Thymus (tissue), 11 donors: ENCODE results near the gene DEXI. TPM values are rescaled to one million over a fixed set of nuclear protein-coding genes. Genes with fewer than 3 reads are reported as not detected.

Experiments
- DNase-seq, 9 donors: peaks; one replicate each; pipeline ENCODE4 v3.0.0-alpha.2; 2013; ENCODE audit warnings: low spot score in 9 of 9, low read depth in 6 of 9, missing footprints in 1 of 9
- H3K27ac ChIP-seq, 2 donors: one replicate each; pipeline ENCODE4 v1.5.1; 2013; ENCODE audit warnings: control low read depth in 1 of 2, low read depth in 1 of 2, low read length in 1 of 2, mild to moderate bottlenecking in 1 of 2, moderate library complexity in 1 of 2
- H3K27me3 ChIP-seq, 2 donors: one replicate each; pipeline ENCODE4 v1.5.1; 2013; ENCODE audit warnings: low read length in 1 of 2; ENCODE audit not compliant: control insufficient read depth in 2 of 2, insufficient read depth in 1 of 2
- H3K36me3 ChIP-seq, 2 donors: one replicate each; pipeline ENCODE4 v1.5.1; 2013; ENCODE audit warnings: low read length in 1 of 2, mild to moderate bottlenecking in 1 of 2, moderate library complexity in 1 of 2; ENCODE audit not compliant: control insufficient read depth in 2 of 2, insufficient read depth in 2 of 2
- H3K4me1 ChIP-seq, 2 donors: one replicate each; pipeline ENCODE4 v1.5.1; 2013; ENCODE audit warnings: low read length in 2 of 2; ENCODE audit not compliant: control insufficient read depth in 2 of 2, insufficient read depth in 2 of 2
- H3K4me3 ChIP-seq, 2 donors: one replicate each; pipeline ENCODE4 v1.5.1; 2013; ENCODE audit warnings: low read length in 2 of 2, control low read depth in 1 of 2, mild to moderate bottlenecking in 1 of 2
- H3K9me3 ChIP-seq, 2 donors: one replicate each; pipeline ENCODE4 v1.5.1; 2013; ENCODE audit warnings: low read length in 1 of 2, mild to moderate bottlenecking in 1 of 2; ENCODE audit not compliant: control insufficient read depth in 2 of 2, insufficient read depth in 1 of 2
- WGBS: extraction: QIAGEN DNeasy Blood & Tissue Kit; methylation state at CpG from one replicate; pipeline ENCODE4 v1.1.7; 2013; 5-methylcytosine and 5-hydroxymethylcytosine counted together
- polyA plus RNA-seq: library from polyadenylated mRNA; stranded (reverse); fragments of 200-250 nt; gene quantifications from one replicate; pipeline ENCODE4 v1.2.3, GENCODE V29; 2013
- total RNA-seq: library from RNA; stranded (reverse); fragments of 120-200 nt; gene quantifications from one replicate; pipeline ENCODE4 v1.2.4, GENCODE V29; 2013
- donor health status: healthy.

DEXI gene
- total and polyA plus RNA-seq, 2 donors = 22.5 to 25.0 TPM

- Histone ChIP-seq H3K9me3 (no peaks in the 10 kb centered on the region), H3K27me3 (no peaks in the 10 kb centered on the region), H3K4me3 (no peak overlapping the region), H3K36me3 (peaks cover 39 to 68% of the 10 kb centered on the region in 2 donors), H3K4me1 (peaks cover 3 to 23% of the 10 kb centered on the region in 2 donors), H3K27ac (peak overlapping the region in 1 of 2 donors; percentile 2)
- DNase-seq = no peak
- WGBS = 93% methylated on average over 6 of the region's 6 CpGs
These were observed 23.3 kb upstream of the DEXI start for GRCh38 chr16:10965440-10966061.

GRCh38 chr16:10964891-10965326, 22.6 kb upstream of the DEXI start:
- Histone ChIP-seq H3K36me3 (peaks cover 38 to 62% of the 10 kb centered on the region in 2 donors), H3K4me1 (peaks cover 3 to 23% of the 10 kb centered on the region in 2 donors), H3K27me3 (no peaks in the 10 kb centered on the region), H3K9me3 (no peaks in the 10 kb centered on the region), H3K27ac (no peak overlapping the region), H3K4me3 (no peak overlapping the region)
- 95% methylated on average over 8 of the region's 8 CpGs for WGBS
- no peak for DNase-seq

- peak overlapping the region in 1 of 2 donors; percentile 53 for H3K27ac ChIP-seq
- 52% methylated on average over 20 of the region's 20 CpGs for WGBS
- no peaks in the 10 kb centered on the region for H3K9me3 ChIP-seq
- H3K4me1 ChIP-seq = peaks cover 3 to 23% of the 10 kb centered on the region in 2 donors
- H3K27me3 ChIP-seq = no peaks in the 10 kb centered on the region
- DNase-seq = peak in 7 of 9 donors; percentile 61 to 88 (median 78)
- H3K4me3 ChIP-seq = no peak overlapping the region
- H3K36me3 ChIP-seq = peaks cover 36 to 58% of the 10 kb centered on the region in 2 donors
These were observed 22.0 kb upstream of the DEXI start for GRCh38 chr16:10964039-10964890.

DNA sequence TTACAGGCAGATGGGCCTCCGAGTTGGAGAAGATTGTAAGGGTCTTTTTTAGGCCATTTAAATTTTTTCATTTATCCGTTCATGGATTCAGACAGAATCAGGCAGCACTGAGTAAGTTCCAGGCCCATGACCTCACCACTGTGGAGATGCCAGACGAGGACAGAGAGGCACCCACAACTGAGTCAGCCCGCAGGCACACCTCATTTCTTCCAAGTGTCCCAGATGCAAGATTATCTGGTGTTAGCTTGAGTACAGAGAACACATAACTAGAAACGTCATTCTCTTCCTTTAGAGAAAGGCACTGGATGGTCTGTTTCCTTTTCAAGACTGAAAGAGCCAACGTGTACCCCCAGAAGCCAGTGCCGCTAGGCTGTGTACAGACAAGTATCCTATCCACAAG, 19.0 kb upstream of the DEXI start:
- Histone ChIP-seq H3K27me3 (no peaks in the 10 kb centered on the region), H3K9me3 (no peaks in the 10 kb centered on the region), H3K27ac (no peak overlapping the region), H3K36me3 (peaks cover 41 to 49% of the 10 kb centered on the region in 2 donors), H3K4me3 (no peak overlapping the region), H3K4me1 (peaks cover 3 to 28% of the 10 kb centered on the region in 2 donors)
- WGBS = 97% methylated on average over 7 of the region's 7 CpGs
- DNase-seq = no peak

DNA sequence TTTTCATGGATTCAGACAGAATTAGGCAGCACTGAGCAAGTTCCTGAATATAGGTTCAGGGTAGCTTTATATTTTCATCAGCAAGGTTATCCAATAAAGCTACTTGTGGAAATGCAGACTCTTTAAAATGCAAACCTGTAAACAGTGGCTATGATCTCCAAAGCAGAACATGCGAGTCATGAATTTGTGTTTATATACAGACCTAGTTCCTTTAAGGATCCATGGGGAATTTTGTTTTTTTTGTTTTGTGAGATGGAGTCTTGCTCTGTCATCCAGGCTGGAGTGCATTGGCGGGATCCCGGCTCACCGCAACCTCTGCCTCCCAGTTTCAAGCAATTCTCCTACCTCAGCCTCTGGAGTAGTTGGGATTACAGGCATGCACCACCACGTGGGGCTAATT, 16.9 kb upstream of the DEXI start:
- Histone ChIP-seq H3K4me3 (no peak overlapping the region), H3K9me3 (no peaks in the 10 kb centered on the region), H3K4me1 (peaks cover 1 to 15% of the 10 kb centered on the region in 2 donors), H3K27me3 (no peaks in the 10 kb centered on the region), H3K36me3 (peaks cover 31 to 37% of the 10 kb centered on the region in 2 donors), H3K27ac (no peak overlapping the region)
- WGBS = 98% methylated on average over 5 of the region's 5 CpGs
- no peak for DNase-seq

DNA sequence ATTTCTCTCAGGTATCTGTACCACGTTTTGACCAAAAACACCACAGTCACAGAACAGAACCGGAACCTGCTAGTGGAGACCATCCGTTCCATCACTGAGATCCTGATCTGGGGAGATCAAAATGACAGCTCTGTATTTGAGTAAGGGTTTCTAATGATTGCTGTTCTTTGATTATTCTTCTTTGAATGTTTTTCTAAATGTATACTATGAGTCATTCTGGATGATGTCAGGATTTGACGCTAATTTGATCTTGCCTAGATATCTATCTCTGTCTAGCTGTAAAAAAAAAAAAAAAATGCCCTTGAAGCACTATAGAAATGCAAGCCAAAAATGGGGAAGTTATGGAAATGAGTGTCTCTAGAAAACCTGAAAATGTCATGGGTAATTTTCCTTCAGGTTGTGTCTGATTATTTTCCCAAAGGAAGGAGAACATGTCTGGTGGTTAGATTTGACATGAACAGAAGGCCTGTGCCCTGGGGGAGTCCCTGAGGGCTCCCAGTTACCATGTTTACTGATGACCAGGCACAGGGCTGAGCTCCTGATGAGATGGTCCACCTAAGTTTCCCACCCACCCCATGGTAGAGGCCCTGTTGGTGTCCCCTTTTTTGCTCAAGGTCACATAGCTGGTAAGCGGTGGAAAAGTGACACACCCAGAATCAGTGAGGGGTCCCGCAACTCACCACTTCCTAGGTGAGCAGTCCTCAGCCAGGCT, 15.7 kb upstream of the DEXI start:
- H3K4me3 ChIP-seq = no peak overlapping the region
- H3K36me3 ChIP-seq = peaks cover 20 to 25% of the 10 kb centered on the region in 2 donors
- no peaks in the 10 kb centered on the region for H3K27me3 ChIP-seq
- no peak for DNase-seq
- no peak overlapping the region for H3K27ac ChIP-seq
- 82% methylated on average over 6 of the region's 6 CpGs for WGBS
- peaks cover 0 to 15% of the 10 kb centered on the region in 2 donors for H3K4me1 ChIP-seq
- no peaks in the 10 kb centered on the region for H3K9me3 ChIP-seq

- H3K27me3 ChIP-seq = no peaks in the 10 kb centered on the region
- H3K4me1 ChIP-seq = peaks cover 0 to 16% of the 10 kb centered on the region in 2 donors
- H3K36me3 ChIP-seq = peaks cover 7 to 9% of the 10 kb centered on the region in 2 donors
- 96% methylated on average over 7 of the region's 7 CpGs for WGBS
- H3K27ac ChIP-seq = no peak overlapping the region
- DNase-seq = no peak
- H3K9me3 ChIP-seq = no peaks in the 10 kb centered on the region
- H3K4me3 ChIP-seq = no peak overlapping the region
These were observed 12.6 kb upstream of the DEXI start for GRCh38 chr16:10954903-10955302.

GRCh38 chr16:10951026-10951425, 8.8 kb upstream of the DEXI start:
- Histone ChIP-seq H3K4me1 (peaks cover 10 to 29% of the 10 kb centered on the region in 2 donors), H3K9me3 (no peaks in the 10 kb centered on the region), H3K4me3 (no peak overlapping the region), H3K36me3 (no peaks in the 10 kb centered on the region), H3K27ac (no peak overlapping the region), H3K27me3 (no peaks in the 10 kb centered on the region)
- WGBS = 93% methylated on average over 4 of the region's 4 CpGs
- DNase-seq = no peak

GRCh38 chr16:10950393-10950792, 8.1 kb upstream of the DEXI start:
- no peak for DNase-seq
- 94% methylated on average over 5 of the region's 5 CpGs for WGBS
- Histone ChIP-seq H3K4me3 (no peak overlapping the region), H3K36me3 (no peaks in the 10 kb centered on the region), H3K4me1 (peaks cover 17 to 35% of the 10 kb centered on the region in 2 donors), H3K9me3 (no peaks in the 10 kb centered on the region), H3K27ac (no peak overlapping the region), H3K27me3 (no peaks in the 10 kb centered on the region)
